Kidney (tissue), 14 donors: ENCODE results near the gene TMEM203. TPM values are rescaled to one million over a fixed set of nuclear protein-coding genes. Genes with fewer than 3 reads are reported as not detected.

Experiments used
- DNase-seq, 5 donors: peaks; one replicate each; pipeline ENCODE4 v3.0.0-alpha.2; 2013 to 2020
- FAIRE-seq: peaks from 2 replicates; lab custom pipeline; 2012; peaks lifted over from hg19 to GRCh38; lab: Jason Lieb, UNC
- H3K27ac ChIP-seq, 2 donors: one replicate each; pipeline ENCODE4 v1.7.0; 2013; ENCODE audit warnings: low read depth in 2 of 2, low read length in 2 of 2, inconsistent platforms in 1 of 2
- H3K27me3 ChIP-seq: one replicate; pipeline ENCODE4 v1.7.1; 2013; ENCODE audit warnings: low read length, inconsistent platforms; ENCODE audit not compliant: control insufficient read depth, insufficient read depth
- H3K36me3 ChIP-seq, 3 donors: one replicate each; pipeline versions ENCODE4 v1.7.0 to v1.7.1; 2013; ENCODE audit warnings: low read length in 3 of 3, control low read depth in 1 of 3, inconsistent platforms in 1 of 3; ENCODE audit not compliant: insufficient read depth in 3 of 3, control insufficient read depth in 2 of 3
- H3K4me1 ChIP-seq, 3 donors: one replicate each; pipeline versions ENCODE4 v1.7.0 to v1.7.1; 2013; ENCODE audit warnings: low read length in 3 of 3, inconsistent platforms in 1 of 3, low read depth in 1 of 3; ENCODE audit not compliant: control insufficient read depth in 2 of 3, insufficient read depth in 2 of 3
- H3K4me3 ChIP-seq, 3 donors: one replicate each; pipeline versions ENCODE4 v1.7.0 to v1.8.1; 2013; ENCODE audit warnings: low read length in 3 of 3, control low read depth in 1 of 3, inconsistent platforms in 1 of 3
- H3K9ac ChIP-seq, 3 donors: one replicate each; pipeline versions ENCODE4 v1.7.0 to v1.7.1; 2013; ENCODE audit warnings: low read length in 3 of 3, control low read depth in 1 of 3, inconsistent platforms in 1 of 3
- H3K9me3 ChIP-seq, 3 donors: one replicate each; pipeline versions ENCODE4 v1.7.0 to v1.7.1; 2013; ENCODE audit warnings: low read length in 3 of 3, control low read depth in 1 of 3, inconsistent platforms in 1 of 3; ENCODE audit not compliant: control insufficient read depth in 2 of 3, insufficient read depth in 1 of 3
- CTCF ChIP-seq: IDR thresholded peaks from 3 replicates; pipeline ENCODE4 v1.5.1; 2012; ENCODE audit warnings: mild to moderate bottlenecking, moderate library complexity, borderline replicate concordance; ENCODE audit not compliant: insufficient read depth; ENCODE audit errors: extremely low read depth
- intact Hi-C: fragments of 100-400 bp; cut with DNase I; formaldehyde crosslinking; loops from one replicate; pipeline ENCODE4 v1.11.1; 2022
- polyA plus RNA-seq: library from polyadenylated mRNA; stranded (reverse); fragments of 350-450 nt; fragmentation: Illumina TruSeq; extraction: RNeasy Lipid Tissue Mini Kit (QIAGEN cat#74804); gene quantifications from one replicate; pipeline ENCODE4 v1.2.3, GENCODE V29; 2014; ENCODE audit warnings: low read depth, low replicate concordance; ENCODE audit not compliant: insufficient read depth
- total RNA-seq: library from RNA; stranded (reverse); fragmentation: NEBNext Ultra II Directional; extraction: Animal tissue kit (Norgen Biotek cat#: 25700); gene quantifications from one replicate; pipeline ENCODE4 v1.2.1, GENCODE V29; 2021
- donor health status: control.
- donor health status: control.
- donor health status: control.
- donor health status: control.
- donor health status: control.
- donor health status: DM: yes; HTN: yes; CAD: no.
- donor health status: Normal renal cell carcinoma (clear cell type).

The TMEM203 gene
- total and polyA plus RNA-seq, 2 donors from 2014 or later: 36.3 to 53.5 TPM

GRCh38 chr9:137235424-137236237 lies 30.2 kb upstream of the TMEM203 start:
- intact Hi-C loops: loop anchor here (10.0 kb wide), 1 partner anchor 121 kb away; the partner anchor contains the start of gene DPP7
- peaks cover 0 to 8% (median 4%) of the 10 kb centered on the region in 3 donors for H3K4me1 ChIP-seq
- no peak for TF ChIP-seq CTCF
- no peak overlapping the region for H3K4me3 ChIP-seq
- no peaks in the 10 kb centered on the region for H3K9me3 ChIP-seq
- H3K27ac ChIP-seq: no peak overlapping the region
- no peak overlapping the region for H3K9ac ChIP-seq
- FAIRE-seq (no peak), DNase-seq (no peak)
- H3K27me3 ChIP-seq: no peaks in the 10 kb centered on the region
- no peaks in the 10 kb centered on the region for H3K36me3 ChIP-seq

- TF ChIP-seq CTCF: no peak
- DNase-seq: no peak
- H3K27me3 ChIP-seq: no peaks in the 10 kb centered on the region
These were observed 29.4 kb upstream of the TMEM203 start for GRCh38 chr9:137234758-137235423.

GRCh38 chr9:137234055-137234697 lies 28.7 kb upstream of the TMEM203 start:
- H3K9me3 ChIP-seq: no peaks in the 10 kb centered on the region
- H3K4me3 ChIP-seq: no peak overlapping the region
- no peak overlapping the region for H3K27ac ChIP-seq
- FAIRE-seq (no peak), DNase-seq (no peak)
- no peaks in the 10 kb centered on the region for H3K36me3 ChIP-seq
- no peak for TF ChIP-seq CTCF
- no peaks in the 10 kb centered on the region for H3K27me3 ChIP-seq
- intact Hi-C loops: loop anchor here (10.0 kb wide), 1 partner anchor 119 kb away; the partner anchor contains the start of gene DPP7
- no peak overlapping the region for H3K9ac ChIP-seq
- H3K4me1 ChIP-seq: peaks cover 0 to 10% (median 7%) of the 10 kb centered on the region in 3 donors

More at GRCh38 chr9:137234758-137235423, 29.4 kb upstream of the TMEM203 start:
- Histone ChIP-seq H3K27ac (no peak overlapping the region), H3K36me3 (no peaks in the 10 kb centered on the region), H3K9ac (no peak overlapping the region), H3K4me1 (peaks cover 0 to 8% (median 4%) of the 10 kb centered on the region in 3 donors), H3K4me3 (no peak overlapping the region), H3K9me3 (no peaks in the 10 kb centered on the region)
- FAIRE-seq: no peak
- intact Hi-C loops: loop anchor here (10.0 kb wide), 1 partner anchor 120 kb away; the partner anchor contains the start of gene DPP7
